ENCODE measurements around the gene NGEF. TPM values are rescaled to one million over a fixed set of nuclear protein-coding genes. Genes with fewer than 3 reads are reported as not detected.
"Not testable (repeated sequence)": the region's sequence is repeated elsewhere in the genome, so short reads cannot be mapped to it uniquely, and the experiment has no call there.

The NGEF gene
- polyA plus RNA-seq: 1 to 10 TPM in 1 of 3 donors, under 1 TPM in 2; 0.11 to 2.2 (median 0.58) TPM

DNA sequence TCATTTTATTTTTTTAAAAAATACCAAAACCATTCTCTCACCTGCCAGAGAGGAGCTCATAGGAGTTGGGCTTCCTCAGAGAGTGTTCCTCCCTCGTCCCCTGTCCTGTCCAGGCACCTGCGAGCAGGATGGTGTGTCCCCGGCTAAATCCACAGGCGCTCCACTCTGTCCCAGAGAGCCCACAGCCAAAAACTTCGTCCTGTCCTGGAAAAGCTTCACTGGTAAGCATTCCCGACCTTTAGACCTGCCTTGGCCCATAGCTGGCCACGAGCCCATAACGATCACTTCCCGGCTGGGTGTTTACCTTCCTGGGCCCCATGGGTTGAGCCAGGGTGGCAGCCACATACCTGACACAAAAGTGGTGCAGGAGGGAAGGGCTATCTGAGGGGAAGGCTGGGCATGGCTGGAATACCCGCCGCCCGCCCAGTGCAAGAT lies at the start of gene NGEF:
TSS of gene NGEF (minus strand) at position 230 of the 435 bp plus-strand sequence. CDS start 38,366 bp downstream, outside the sequence.
- WGBS, 3 donors: 24 to 94% (median 87%) methylated on average over 12 of the region's 12 CpGs
- no peak within 1 kb of the TSS for H3K27ac ChIP-seq (ENCODE audit: low read depth, low read length)

DNA sequence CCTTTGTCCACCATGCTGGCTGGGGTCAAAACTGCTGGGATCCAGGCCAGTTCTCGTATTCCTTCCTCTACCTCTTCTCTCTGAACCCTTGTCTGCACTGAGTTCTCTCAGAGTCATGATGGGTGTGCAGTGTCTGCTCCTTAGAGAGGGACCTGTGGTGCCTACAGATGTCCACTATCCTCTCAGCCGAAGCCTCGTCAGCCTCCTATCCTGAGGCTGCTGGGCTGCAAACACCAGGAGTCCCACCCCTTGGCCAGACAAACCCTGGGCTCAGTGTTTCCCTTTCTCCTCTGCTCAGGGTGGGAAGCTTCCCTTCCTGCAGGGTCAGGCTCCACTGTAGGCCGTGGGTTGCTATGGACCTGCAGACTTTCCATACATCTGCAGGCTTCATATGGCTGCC lies 49.4 kb upstream of the NGEF start:
- WGBS, 3 donors: 36 to 85% (median 43%) methylated on average over 4 of the region's 4 CpGs
- no peak overlapping the region for H3K27ac ChIP-seq (ENCODE audit: low read depth, low read length)

DNA sequence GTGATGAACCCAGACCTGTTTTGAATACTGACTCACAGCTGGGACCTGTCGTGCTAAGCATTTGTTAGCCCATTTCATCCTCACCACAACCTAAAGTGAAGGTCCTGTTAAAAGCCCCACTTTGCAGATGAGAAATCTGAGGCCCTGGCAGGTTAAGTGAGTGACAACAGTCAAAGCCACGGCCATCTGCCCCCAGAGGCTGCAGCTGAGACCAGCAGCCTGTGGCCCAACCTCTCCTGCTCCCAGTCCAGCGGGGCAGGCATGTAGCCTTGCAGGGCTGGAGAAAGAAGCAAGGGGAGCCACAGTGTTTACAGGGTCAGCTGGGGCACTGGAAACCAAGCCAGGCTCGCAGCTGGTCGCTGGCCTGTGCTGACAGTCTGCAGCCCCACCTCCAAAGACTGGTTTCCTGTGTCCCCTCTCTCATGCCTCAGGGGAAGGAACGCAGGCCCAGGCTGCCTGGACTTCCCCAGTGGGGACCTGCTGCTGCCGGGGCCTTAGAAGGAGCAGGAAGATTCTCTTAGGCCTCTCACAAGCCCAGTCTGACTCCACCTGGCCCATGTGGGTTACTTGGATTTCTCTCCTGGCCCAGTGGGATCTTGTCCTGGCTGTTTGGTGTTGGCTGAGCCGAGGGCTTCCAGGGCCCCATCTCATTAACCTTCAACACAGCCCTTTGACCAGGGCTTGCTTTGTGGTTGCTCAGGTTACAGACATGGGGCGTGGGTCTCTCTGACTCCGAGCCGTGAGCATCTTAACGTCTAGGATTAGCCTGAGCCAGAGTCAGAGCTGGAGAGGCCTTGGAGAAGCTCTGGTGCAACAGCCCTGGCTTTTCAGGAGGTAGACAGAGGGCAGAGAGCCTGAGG lies 48.8 kb upstream of the NGEF start:
- no peak overlapping the region for H3K27ac ChIP-seq (ENCODE audit: low read depth, low read length)

DNA sequence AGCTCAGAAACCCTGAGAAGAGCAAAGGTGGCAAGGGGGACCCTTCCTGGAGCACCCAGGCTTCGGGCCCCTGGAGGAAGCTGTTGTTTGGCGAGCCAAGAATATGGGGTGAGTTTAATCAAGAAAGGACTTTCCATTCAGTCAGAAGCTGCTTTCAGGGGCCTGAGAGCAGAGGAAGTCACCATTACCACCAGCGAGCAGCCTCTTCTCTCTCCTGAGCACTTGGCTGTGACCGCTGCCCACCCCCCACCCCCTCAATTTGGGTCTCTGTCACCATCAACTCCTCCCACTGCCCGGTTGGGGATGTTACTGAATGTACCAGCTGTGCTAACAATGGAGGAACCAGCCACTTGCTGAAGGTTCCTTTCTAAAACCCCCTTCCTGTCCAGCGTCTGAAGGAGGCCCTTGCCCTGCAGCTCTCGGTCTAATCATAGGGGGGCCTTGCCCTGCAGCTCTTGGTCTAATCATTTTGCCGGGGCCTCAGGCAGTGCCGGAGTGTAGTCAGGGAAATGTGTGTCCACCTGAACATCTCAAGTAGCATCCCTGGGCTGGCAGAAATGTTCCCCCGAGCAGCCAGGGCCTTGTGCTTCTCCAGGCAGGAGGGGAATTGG lies 48.0 kb upstream of the NGEF start:
- 37 to 76% (median 43%) methylated on average over 10 of the region's 10 CpGs for WGBS, 3 donors
- H3K27ac ChIP-seq (ENCODE audit: low read depth, low read length): no peak overlapping the region

More for the DNA sequence above, 48.8 kb upstream of the NGEF start:
- WGBS, 3 donors: 23 to 50% (median 25%) methylated on average over 12 of the region's 12 CpGs

- H3K27ac ChIP-seq (ENCODE audit: low read depth, low read length): no peak overlapping the region
- WGBS, 3 donors: 37 to 75% (median 46%) methylated on average over 13 of the region's 13 CpGs
Measured at GRCh38 chr2:233060501-233060979, 47.5 kb upstream of the NGEF start.

DNA sequence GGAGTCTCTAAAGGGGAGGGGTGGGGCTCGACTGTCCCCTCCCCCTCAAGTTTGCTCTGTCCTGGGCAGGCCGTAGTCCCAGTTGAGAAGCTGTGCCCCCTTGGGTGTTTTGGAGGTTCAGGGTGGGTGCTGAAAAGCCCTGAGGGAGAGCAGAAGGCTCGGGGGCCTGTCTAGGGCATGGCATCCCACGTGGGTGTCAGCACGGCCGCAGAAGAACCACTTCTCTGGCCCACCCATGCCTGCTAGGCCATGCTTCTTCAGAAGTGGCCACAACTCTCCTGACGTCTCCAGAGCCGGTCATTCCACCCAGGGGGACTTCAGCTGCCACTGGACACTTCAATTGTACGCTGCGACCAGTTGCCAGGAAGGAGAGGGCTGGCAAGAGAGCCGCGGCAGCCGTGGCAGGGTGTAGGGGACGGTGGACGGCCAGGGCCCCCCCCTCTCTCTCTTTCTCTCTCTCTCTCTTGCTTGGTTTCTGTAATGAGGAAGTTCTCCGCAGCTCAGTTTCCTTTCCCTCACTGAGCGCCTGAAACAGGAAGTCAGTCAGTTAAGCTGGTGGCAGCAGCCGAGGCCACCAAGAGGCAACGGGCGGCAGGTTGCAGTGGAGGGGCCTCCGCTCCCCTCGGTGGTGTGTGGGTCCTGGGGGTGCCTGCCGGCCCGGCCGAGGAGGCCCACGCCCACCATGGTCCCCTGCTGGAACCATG lies 46.9 kb upstream of the NGEF start, which contains the start of gene INPP5D:
TSS of gene INPP5D (plus strand) at position 546 of the 704 bp plus-strand sequence. CDS start at position 683, 137 bp downstream.
- WGBS, 3 donors: 30 to 58% (median 36%) methylated on average over 24 to 26 of the region's 26 CpGs
- no peak within 1 kb of the TSS for H3K27ac ChIP-seq (ENCODE audit: low read depth, low read length)

- WGBS, 3 donors: 46 to 53% (median 53%) methylated on average over 7 of the region's 7 CpGs
- no peak overlapping the region for H3K27ac ChIP-seq (ENCODE audit: low read depth, low read length)
Measured at GRCh38 chr2:233059547-233059796, 46.4 kb upstream of the NGEF start.

GRCh38 chr2:233058717-233059546 lies 45.9 kb upstream of the NGEF start:
- WGBS, 3 donors: 93 to 95% (median 94%) methylated on average over 24 of the region's 24 CpGs
- no peak overlapping the region for H3K27ac ChIP-seq (ENCODE audit: low read depth, low read length)

DNA sequence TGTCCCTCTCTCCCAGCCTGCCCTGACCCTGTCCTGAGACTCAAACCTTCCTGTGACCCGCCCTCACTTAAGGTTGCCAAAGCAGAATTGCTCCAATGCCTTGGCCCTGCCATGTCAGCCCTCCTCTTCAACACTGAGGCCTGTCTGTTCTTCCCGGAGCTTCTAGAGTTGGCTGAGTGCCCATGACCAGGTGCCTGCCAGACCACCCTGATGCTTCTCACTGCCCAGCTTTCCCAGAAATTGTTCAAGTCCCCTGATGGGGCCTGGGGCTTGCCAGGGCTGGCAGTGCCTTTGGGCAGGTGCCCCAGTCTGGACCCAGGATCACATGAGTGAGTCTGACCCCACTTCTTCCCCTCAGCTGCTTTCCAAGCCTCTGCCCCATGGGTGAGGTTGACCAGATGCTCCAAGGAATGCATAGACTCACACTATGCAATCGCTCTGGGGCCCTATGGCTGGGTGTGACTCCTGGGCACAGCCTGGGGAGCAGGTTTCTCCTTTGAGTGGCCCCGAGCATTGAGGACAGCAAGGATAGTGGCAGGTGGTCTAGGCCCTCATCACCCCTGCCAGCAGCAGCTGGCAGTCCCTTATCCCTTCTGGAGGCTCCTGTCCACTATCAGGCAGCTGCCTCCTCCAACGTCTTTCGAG lies 44.0 kb upstream of the NGEF start:
- 73 to 86% (median 84%) methylated on average over 6 of the region's 6 CpGs for WGBS, 3 donors
- no peak overlapping the region for H3K27ac ChIP-seq (ENCODE audit: low read depth, low read length)

- no peak overlapping the region for H3K27ac ChIP-seq (ENCODE audit: low read depth, low read length)
- 71 to 94% (median 93%) methylated on average over 2 of the region's 2 CpGs for WGBS, 3 donors
Measured at GRCh38 chr2:233055362-233055761, 42.3 kb upstream of the NGEF start.

- 24 to 37% (median 35%) methylated on average over 22 of the region's 22 CpGs for WGBS, 3 donors
- H3K27ac ChIP-seq (ENCODE audit: low read depth, low read length): no peak overlapping the region
Measured at GRCh38 chr2:233053928-233054784, 41.1 kb upstream of the NGEF start.

- WGBS, 3 donors: 94 to 96% (median 96%) methylated on average over 4 of the region's 4 CpGs
- not testable (repeated sequence) for H3K27ac ChIP-seq (ENCODE audit: low read depth, low read length)
Measured at GRCh38 chr2:233052517-233052916, 39.5 kb upstream of the NGEF start.

- WGBS, 3 donors: 36 to 44% (median 38%) methylated on average over 24 of the region's 24 CpGs
- no peak overlapping the region for H3K27ac ChIP-seq (ENCODE audit: low read depth, low read length)
Measured at GRCh38 chr2:233051241-233052149, 38.4 kb upstream of the NGEF start.

DNA sequence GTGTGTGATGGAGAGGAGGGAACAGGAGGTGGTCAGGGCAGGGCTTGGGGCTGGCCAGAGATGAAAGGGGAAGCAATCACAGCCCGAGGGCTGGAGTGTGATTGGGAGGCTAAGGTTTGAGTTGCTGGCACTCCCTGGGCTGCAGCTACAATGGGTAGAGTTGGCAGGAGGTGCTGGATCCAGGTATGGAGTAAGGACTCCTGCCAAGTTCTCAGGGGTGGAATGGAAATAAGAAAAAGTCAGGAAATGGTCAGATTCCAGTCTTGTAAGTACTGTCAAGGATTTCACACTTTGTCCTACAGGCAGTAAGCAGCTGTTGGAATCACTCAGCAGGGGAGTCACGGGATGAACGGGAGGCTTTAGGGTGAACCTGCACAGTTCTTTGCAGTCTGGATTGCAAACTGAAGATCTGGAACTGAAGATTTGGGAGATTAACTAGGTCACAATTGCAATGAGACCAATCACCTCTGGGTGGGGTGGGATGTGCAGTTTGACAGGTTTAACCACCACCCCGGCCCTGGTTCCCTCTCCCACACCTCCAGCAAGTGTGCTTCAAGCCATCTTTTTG lies 36.2 kb upstream of the NGEF start:
- H3K27ac ChIP-seq (ENCODE audit: low read depth, low read length): no peak overlapping the region
- 34 to 60% (median 46%) methylated on average over 4 of the region's 4 CpGs for WGBS, 3 donors

DNA sequence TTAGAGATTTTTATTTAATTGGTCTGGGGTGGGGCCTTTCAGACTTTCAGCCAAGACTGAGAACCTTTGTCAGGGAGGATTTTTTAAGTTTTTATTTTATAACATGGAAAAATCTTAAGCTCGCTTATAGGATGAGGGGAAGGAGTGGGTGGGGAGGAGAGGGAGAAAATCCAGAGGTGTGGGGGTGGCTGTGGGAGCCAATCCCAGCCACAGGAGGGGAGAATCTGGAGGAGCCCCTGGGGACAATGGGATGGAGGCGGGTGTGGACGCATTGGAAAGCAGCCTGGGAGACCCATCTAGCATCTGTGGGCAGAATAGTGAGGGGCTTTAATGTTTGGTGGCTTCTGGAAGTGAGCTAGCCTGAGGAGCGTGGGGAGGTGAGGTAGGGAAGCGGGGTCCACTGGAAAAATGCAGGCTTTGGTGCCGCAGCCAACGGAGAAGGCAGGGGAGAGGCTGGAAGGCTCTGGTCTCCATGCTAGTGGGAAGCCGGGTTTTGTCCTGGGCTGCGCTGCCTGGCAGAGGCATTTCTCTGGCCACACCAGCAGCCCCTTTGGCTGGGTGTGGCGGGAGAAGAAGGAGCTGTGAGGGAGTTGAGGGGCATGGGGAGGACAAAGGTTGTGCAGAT lies 35.6 kb upstream of the NGEF start:
- 72 to 81% (median 74%) methylated on average over 10 of the region's 10 CpGs for WGBS, 3 donors

More for the DNA sequence above, 35.6 kb upstream of the NGEF start:
- no peak overlapping the region for H3K27ac ChIP-seq (ENCODE audit: low read depth, low read length)

Data from adipose tissue (tissue), 3 donors.